ENCODE data around the gene INCA1.

DNA sequence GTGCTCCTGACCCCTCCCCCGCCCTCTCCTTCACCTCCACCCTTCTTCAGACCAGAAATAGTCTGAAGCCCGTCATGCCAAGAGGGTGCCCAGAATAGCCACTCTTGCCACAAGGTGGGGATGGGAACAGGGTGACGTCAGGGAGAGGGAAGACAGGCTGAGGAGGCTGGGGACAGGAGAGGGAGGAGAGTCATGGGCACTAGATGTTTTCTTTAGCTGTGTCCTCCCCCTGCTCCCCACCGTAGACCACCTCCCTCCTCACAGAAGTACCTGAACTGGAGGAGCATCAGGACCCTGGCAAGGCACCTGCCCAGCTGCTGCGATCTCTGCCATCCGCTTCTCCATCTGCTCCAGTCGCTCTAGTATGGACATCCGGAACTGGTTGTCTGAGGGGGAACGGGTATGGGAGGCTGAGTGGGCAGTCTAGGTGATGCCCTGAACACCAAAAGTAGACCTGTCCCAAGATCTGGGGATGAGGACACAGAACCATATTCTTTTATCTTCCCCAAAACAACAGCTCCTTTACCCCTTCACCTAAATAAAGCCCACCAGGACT is 23.1 kb downstream of the INCA1 start:
- TF ChIP-seq, protein P1, sequence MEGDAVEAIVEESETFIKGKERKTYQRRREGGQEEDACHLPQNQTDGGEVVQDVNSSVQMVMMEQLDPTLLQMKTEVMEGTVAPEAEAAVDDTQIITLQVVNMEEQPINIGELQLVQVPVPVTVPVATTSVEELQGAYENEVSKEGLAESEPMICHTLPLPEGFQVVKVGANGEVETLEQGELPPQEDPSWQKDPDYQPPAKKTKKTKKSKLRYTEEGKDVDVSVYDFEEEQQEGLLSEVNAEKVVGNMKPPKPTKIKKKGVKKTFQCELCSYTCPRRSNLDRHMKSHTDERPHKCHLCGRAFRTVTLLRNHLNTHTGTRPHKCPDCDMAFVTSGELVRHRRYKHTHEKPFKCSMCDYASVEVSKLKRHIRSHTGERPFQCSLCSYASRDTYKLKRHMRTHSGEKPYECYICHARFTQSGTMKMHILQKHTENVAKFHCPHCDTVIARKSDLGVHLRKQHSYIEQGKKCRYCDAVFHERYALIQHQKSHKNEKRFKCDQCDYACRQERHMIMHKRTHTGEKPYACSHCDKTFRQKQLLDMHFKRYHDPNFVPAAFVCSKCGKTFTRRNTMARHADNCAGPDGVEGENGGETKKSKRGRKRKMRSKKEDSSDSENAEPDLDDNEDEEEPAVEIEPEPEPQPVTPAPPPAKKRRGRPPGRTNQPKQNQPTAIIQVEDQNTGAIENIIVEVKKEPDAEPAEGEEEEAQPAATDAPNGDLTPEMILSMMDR (IDR thresholded peaks at IDR 0.05; ENCODE audit: insufficient read depth, low read length): no peak
- TF ChIP-seq, protein P2, sequence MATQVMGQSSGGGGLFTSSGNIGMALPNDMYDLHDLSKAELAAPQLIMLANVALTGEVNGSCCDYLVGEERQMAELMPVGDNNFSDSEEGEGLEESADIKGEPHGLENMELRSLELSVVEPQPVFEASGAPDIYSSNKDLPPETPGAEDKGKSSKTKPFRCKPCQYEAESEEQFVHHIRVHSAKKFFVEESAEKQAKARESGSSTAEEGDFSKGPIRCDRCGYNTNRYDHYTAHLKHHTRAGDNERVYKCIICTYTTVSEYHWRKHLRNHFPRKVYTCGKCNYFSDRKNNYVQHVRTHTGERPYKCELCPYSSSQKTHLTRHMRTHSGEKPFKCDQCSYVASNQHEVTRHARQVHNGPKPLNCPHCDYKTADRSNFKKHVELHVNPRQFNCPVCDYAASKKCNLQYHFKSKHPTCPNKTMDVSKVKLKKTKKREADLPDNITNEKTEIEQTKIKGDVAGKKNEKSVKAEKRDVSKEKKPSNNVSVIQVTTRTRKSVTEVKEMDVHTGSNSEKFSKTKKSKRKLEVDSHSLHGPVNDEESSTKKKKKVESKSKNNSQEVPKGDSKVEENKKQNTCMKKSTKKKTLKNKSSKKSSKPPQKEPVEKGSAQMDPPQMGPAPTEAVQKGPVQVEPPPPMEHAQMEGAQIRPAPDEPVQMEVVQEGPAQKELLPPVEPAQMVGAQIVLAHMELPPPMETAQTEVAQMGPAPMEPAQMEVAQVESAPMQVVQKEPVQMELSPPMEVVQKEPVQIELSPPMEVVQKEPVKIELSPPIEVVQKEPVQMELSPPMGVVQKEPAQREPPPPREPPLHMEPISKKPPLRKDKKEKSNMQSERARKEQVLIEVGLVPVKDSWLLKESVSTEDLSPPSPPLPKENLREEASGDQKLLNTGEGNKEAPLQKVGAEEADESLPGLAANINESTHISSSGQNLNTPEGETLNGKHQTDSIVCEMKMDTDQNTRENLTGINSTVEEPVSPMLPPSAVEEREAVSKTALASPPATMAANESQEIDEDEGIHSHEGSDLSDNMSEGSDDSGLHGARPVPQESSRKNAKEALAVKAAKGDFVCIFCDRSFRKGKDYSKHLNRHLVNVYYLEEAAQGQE (IDR thresholded peaks at IDR 0.05; ENCODE audit: insufficient replicate concordance, low read depth): no peak
- TF ChIP-seq POLR2AphosphoS5 (IDR thresholded peaks at IDR 0.05; ENCODE audit: low read depth) (no peak), GABPA (IDR thresholded peaks at IDR 0.05; ENCODE audit: low read depth) (no peak), SPI1 (IDR thresholded peaks at IDR 0.05; ENCODE audit: borderline replicate concordance, low read depth) (no peak)
